GM21786 (cell line): ENCODE data around the gene PLA2G10.
"Not testable (repeated sequence)": the region's sequence is repeated elsewhere in the genome, so short reads cannot be mapped to it uniquely, and the experiment has no call there.

ENCODE experiments used
- ATAC-seq: cut with Tn5 transposase; IDR thresholded peaks from one replicate; pipeline ENCODE4 v1.9.1; 2021; ENCODE audit not compliant: unreplicated experiment

PLA2G10 gene

GRCh38 chr16:14667347-14668266, 26.5 kb downstream of the PLA2G10 start:
- ATAC-seq = no peak

- ATAC-seq = peak; percentile 71
Observed at GRCh38 chr16:14658063-14658462, 36.0 kb downstream of the PLA2G10 start.

GRCh38 chr16:14652726-14653125, 41.4 kb downstream of the PLA2G10 start:
- no peak for ATAC-seq

GRCh38 chr16:14650629-14651028, 43.5 kb downstream of the PLA2G10 start:
- no peak for ATAC-seq

- no peak for ATAC-seq
Observed at GRCh38 chr16:14649816-14650215, 44.3 kb downstream of the PLA2G10 start.

- no peak for ATAC-seq
Observed at GRCh38 chr16:14641926-14642325, 52.2 kb downstream of the PLA2G10 start.

- no peak for ATAC-seq
Observed at GRCh38 chr16:14641206-14641605, 52.9 kb downstream of the PLA2G10 start.

- ATAC-seq = no peak
Observed at GRCh38 chr16:14640538-14640937, 53.6 kb downstream of the PLA2G10 start.

GRCh38 chr16:14636951-14637240, 57.2 kb downstream of the PLA2G10 start:
- not testable (repeated sequence) for ATAC-seq

GRCh38 chr16:14636179-14636950, 57.7 kb downstream of the PLA2G10 start:
- not testable (repeated sequence) for ATAC-seq

GRCh38 chr16:14635395-14636165, 58.5 kb downstream of the PLA2G10 start:
- ATAC-seq = no peak

- no peak for ATAC-seq
Observed at GRCh38 chr16:14634389-14634725, 59.8 kb downstream of the PLA2G10 start.

- ATAC-seq = peak; percentile 83
Observed at GRCh38 chr16:14632693-14633569, 61.2 kb downstream of the PLA2G10 start, which contains the start of gene BFAR. TSS of gene BFAR (plus strand) at chr16:14632951. CDS start at chr16:14644347, 11,396 bp downstream.

GRCh38 chr16:14630620-14631330, 63.3 kb downstream of the PLA2G10 start:
- ATAC-seq = not testable (repeated sequence)

GRCh38 chr16:14629919-14630619, 64.0 kb downstream of the PLA2G10 start, which contains the start of gene PARN:
TSS of gene PARN (minus strand) at chr16:14630260. CDS start at chr16:14630125, 135 bp downstream.
- peak; percentile 48 for ATAC-seq

- no peak for ATAC-seq
Observed at GRCh38 chr16:14629612-14629918, 64.5 kb downstream of the PLA2G10 start.

GRCh38 chr16:14628806-14629611, 65.1 kb downstream of the PLA2G10 start:
- ATAC-seq = no peak

GRCh38 chr16:14627078-14627477, 67.0 kb downstream of the PLA2G10 start:
- ATAC-seq = no peak
